Effector CD4-positive, alpha-beta T cell (primary cell): ENCODE results near the gene OTOS.

Experiments used
- DNase-seq: peaks from one replicate; pipeline ENCODE4 v3.0.0-alpha.2; 2020

OTOS gene

DNA sequence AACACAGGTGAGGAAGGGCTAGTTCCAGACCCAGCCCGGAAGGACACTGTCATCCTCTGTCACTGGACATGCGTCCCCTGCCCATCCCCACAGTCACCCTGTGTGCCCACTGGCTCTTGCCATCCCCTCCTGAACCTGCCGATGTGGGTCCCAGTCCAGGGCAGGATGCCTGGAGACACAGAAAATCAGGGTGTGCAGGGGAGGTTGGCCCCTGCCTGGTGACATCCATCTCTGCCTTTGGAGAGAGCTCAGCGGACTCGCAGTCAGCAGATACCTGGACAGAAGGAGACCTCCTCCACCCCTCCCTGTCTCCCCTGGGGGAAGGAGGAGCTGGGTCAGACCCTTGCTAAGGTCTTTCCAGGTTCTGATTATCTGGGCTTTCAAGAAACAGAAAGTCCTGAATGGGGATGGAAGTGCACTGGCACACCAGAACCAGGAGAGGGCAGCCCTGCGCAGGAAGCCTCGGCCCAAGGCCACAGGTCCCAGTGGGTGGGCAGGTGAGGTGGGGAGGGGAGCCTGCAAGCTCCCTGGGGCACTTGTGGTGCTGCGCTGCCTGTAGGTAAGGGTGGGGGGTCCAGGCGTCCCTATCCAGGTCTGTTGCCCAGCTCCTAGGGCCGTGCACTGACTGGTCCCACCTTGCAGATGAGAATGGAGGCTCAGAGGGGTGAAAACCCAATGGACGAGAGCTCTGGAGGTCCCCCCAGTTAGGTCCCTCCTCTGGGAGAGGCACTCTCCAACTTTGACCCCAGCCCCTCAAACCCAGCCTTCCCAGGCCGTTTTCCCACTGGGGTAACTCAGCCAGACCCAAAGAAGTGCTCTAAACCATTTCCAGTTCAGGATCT is 9.7 kb upstream of the OTOS start:
- DNase-seq = no peak

- DNase-seq = no peak
These were observed 7.6 kb upstream of the OTOS start for GRCh38 chr2:240147911-240148587.

GRCh38 chr2:240147382-240147781 is 6.9 kb upstream of the OTOS start:
- no peak for DNase-seq

GRCh38 chr2:240146627-240147278 is 6.3 kb upstream of the OTOS start:
- DNase-seq = no peak

DNA sequence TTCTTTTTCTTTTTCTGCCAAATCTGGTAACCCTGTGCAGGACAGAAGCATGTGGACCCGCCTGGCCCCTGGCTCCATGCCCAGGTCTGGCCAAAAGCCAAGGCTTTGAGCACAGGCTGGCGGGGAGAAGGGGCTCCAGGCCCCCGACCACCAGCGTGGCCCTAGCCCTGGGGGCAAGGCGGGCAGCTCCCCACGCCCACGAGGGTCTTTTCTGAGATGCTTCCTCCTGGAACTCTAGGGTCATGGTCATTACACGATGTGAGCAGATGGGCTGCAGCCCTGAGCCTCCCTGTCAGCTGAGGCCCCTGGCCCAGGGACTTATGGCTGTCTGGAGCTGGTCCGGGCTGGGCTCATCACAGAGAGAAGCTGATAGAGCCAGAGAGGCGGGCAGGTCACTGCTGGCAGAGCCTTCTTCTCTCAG is 5.7 kb upstream of the OTOS start:
- DNase-seq = no peak

DNA sequence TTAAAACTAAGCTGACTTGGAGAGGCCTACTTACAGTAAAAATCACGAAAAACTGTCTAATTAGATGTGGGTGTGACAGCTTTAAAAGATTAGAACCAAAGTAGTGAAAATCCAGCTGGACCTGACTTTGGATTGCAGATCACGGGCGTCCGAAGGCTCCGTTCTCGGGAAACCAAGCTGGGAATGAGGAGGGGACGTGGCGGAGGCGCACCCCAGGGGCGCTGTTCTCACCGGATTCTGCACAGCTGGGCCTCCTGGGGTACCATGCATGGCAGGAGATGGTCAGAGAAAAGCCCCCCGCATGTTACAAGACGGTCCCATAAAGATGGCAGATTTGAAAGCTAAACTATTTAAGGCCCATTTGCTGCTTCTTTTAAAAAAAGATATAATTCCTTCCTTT is 5.0 kb upstream of the OTOS start:
- no peak for DNase-seq

DNA sequence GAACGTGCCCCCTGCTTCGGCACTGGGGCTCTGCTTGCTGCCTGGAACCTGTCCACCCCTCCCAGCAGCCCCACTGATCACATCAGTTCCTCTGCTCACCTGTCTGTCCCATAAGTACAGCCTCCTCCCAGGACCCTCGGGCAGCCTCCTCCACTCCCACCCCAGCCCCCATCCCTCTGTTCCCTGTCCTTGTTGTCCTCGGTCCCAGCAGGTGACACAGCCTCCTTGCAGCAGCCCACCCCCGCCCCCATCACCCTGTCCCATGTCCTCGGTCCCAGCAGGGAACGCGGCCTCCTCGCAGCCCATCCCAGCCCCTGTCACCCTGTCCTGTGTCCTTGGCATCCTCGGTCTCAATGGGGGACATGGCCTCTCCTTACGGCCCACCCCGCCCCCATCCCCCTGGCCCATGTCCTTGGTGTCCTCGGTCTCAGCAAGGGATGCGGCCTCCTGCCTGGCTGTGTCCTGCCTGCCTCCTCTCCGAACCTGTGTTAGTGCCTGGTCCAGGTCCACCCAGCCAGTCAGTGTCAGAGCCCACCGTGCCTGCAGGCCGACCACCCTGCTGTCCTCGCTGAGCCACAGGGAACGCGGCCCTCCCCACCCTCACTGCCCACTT is 4.3 kb upstream of the OTOS start:
- no peak for DNase-seq

DNA sequence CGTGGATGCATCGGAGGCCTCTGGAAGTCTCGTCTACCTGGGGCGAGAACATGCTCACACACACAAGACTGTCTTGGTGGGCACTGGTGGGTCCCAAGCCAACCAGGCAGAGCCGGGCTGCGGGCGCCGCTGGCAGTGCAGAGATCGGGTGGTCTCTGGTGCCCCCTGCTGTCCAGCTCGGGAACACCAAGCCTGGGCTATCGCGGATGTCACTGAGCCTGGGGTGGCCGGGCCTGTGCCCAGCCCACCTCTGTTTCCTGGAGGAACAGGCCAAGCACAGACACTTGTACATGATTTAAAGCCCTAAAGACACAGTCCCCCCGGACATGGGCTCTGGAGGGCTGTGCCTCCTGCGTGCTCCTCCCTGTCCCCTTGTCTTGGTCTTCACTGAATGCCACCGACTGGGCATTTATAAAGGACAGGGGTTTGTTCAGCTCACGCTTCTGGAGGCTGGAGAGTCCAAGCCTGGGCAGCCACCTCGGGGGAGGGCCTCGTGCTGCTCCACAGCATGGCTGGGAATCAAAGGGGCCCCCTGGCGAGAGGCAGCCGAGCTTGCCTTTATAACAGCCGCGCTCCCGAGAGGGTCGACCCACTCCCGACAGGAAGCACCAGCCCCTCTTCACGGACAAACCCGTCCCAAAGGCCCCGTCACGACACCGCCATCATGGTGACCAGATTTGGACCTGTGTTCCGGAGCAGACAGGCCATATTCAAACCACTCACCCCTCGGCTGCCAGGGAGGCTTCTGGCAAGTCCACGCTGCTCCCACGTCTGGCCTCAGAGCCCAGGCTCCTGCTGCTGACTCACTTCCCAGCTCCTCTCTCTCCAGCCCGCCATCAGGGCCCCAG is 3.6 kb upstream of the OTOS start:
- DNase-seq = peak; percentile 74

DNA sequence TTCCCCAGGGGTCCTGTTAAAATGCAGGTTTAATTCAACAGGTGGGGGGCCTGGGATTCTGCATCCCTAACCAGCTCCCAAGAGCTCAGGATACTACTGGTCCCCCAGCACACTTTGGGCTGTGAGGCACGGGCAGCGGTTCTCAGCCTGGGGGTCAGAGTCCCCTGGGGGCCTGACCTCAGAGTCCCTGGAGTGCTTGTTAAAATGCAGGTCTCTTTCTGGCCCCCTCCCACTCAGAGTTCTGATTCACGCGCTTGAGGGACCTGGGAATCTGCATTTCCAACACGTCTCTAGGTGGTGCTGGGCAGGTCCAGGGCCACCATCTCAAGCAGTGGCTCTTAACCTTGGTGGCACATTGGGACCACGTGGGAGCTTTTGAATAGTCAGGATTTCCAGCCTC is 2.8 kb upstream of the OTOS start:
- no peak for DNase-seq

GRCh38 chr2:240142859-240143258 is 2.4 kb upstream of the OTOS start:
- DNase-seq = no peak

GRCh38 chr2:240142256-240142775 is 1.9 kb upstream of the OTOS start:
- DNase-seq = no peak

GRCh38 chr2:240141736-240142135 is 1.3 kb upstream of the OTOS start:
- DNase-seq = no peak

- DNase-seq = no peak
These were observed 462 bp upstream of the OTOS start for GRCh38 chr2:240140920-240141319.

DNA sequence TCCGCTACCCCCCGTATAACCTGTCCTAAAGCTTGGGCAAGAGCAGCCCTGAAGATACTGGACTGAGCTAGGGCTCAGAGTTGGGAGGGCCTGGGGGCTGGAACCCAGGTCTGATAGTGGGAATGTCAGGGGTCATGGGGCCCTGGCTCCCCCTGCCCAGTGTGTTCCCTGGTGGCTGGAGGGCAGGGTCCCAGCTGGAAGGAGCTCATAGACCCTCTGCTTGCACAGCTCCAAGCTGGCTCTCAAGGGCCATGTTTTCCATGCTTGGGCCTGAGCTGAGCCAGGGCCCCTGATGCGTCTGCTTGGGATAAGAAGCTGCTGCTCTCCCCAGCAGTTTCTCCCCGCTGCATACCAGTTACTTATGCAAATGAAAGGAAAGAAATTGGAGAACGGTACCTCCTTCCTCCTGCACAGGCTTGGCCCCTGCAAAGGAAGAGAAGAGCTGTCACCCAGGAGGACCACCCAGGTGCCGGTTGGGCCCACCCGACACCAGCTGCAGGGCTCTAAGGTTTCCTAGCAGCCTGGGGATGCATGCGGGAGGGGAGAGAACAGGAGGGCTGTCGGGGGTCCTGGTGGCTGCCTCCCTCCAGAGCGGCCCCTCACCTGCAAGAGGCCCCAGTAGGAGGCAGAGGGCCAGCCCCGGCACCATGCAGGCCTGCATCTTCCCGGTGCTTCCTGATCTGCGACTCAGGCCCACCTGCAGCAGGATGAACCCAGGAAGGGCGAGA is 628 bp downstream of the OTOS start:
- no peak for DNase-seq

DNA sequence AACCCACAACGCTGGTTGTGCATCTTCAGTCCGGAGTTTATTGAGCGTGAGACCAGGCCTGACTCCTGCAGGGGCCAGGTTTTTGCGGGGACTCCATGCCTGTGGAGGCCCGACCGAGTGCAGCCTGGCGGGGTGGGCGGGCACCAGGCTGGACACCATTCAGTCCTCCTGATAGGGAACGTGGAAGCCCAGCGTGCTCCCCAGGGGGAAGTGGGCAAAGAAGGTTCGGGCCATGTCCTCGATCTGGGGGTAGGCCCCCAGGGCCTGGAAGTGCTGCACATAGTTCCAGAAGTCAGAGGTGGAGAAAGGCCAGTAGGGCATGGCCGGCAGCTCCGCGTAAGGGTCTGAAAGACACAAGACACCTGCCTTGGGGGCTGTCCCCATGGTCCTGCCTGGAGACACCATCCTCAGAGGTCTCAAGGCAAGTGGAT is 1.4 kb downstream of the OTOS start:
- no peak for DNase-seq

GRCh38 chr2:240138254-240138984 is 2.0 kb downstream of the OTOS start:
- no peak for DNase-seq

GRCh38 chr2:240137596-240138253 is 2.7 kb downstream of the OTOS start:
- DNase-seq = no peak

DNA sequence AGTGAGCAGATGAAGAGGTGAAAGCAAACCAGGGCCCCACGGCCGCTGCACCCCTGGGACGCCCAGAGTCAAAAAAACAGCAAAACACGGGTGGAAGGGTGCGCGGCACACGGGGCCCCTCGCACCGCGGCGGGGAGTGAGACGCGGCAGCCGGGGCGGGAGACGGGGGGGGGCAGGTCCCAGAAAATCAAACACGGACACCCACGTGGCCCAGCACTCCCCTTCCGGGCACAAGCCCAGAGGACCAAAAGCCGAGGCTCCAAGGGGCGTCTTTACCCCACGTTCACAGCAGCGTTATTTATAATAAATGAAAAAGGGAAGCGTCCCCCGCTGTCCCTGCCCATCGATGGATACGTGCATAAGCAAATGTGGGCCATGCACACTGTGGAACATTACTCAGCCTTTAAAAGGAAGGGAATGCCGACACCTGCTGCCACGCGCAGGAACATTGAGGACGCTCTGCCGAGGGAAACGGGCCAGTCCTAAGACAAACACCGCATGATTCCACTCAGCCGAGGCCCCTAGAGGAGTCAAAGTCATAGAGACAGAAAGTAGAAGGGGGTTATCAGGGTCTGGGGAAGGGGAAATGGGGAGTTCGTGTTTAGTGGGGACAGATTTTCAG is 3.7 kb downstream of the OTOS start:
- no peak for DNase-seq

- peak; percentile 82 for DNase-seq
These were observed 4.3 kb downstream of the OTOS start, which contains the start of gene COPS9 for GRCh38 chr2:240136013-240136670. TSS of gene COPS9 (minus strand) at chr2:240136305. CDS start at chr2:240136284, 21 bp downstream.
